Prostate gland (tissue), 2 donors: Measurements from ENCODE around the gene HAUS3.

Source experiments
- CTCF ChIP-seq, 4 experiments: fragments of 200-600 bp in 2 of 4; fragments of 450-650 bp in 2 of 4; sonication (generic) in 2 of 4; IDR thresholded peaks; 1 replicate in 3 of 4; 2 replicates in 1 of 4; pipeline ENCODE4 v1.5.1; 2016 to 2019; ENCODE audit warnings: antibody characterized with exemption in 4 of 4, mild to moderate bottlenecking in 2 of 4, moderate library complexity in 2 of 4
- POLR2A ChIP-seq: fragments of 450-650 bp; IDR thresholded peaks from one replicate; pipeline ENCODE4 v1.6.1; 2016; ENCODE audit warnings: antibody characterized with exemption, mild to moderate bottlenecking
- POLR2AphosphoS5 ChIP-seq: sonication (generic); formaldehyde crosslinking; IDR thresholded peaks from one replicate; pipeline ENCODE4 v1.6.1; 2017; ENCODE audit warnings: antibody characterized with exemption

- TF ChIP-seq POLR2AphosphoS5 (no peak), CTCF (IDR thresholded peaks at IDR 0.05) (no peak), POLR2A (no peak)
Observed at GRCh38 chr4:2284161-2284933, 42.4 kb upstream of the HAUS3 start.
